Naive thymus-derived CD4-positive, alpha-beta T cell (primary cell): ENCODE measurements around the gene RMC1. TPM values are rescaled to one million over a fixed set of nuclear protein-coding genes. Genes with fewer than 3 reads are reported as not detected.
A peak's percentile ranks its signal among the peaks of the same experiment; 100 is the strongest.
"Not testable (repeated sequence)": the region's sequence is repeated elsewhere in the genome, so short reads cannot be mapped to it uniquely, and the experiment has no call there.

Experiments used
- ATAC-seq: fragments of 150-1000 bp; cut with Tn5 transposase; 2 replicates; pipeline ENCODE4 v1.10.0; 2021; ENCODE audit warnings: mild to moderate bottlenecking, moderate library complexity
- CTCF ChIA-PET: fragments of 350-600 bp; sonication (Branson Sonifier 250); formaldehyde crosslinking; loops from one replicate; lab custom pipeline; 2021; ENCODE audit warnings: antibody characterized with exemption; lab: Charles Lee
- POLR2A ChIA-PET: fragments of 350-600 bp; sonication (Branson Sonifier 250); formaldehyde crosslinking; loops from one replicate; lab custom pipeline; 2021; ENCODE audit warnings: antibody characterized with exemption, inconsistent platforms; lab: Charles Lee
- DNase-seq, 9 donors: peaks; one replicate each; pipeline versions ENCODE4 v3.0.0 to v3.0.0-alpha.2; 2020 to 2022; ENCODE audit warnings: mixed read lengths in 1 of 9
- H3K27ac ChIP-seq: one replicate; pipeline ENCODE4 v1.7.0; 2013; ENCODE audit warnings: mild to moderate bottlenecking, low read depth, low read length, moderate library complexity
- H3K27me3 ChIP-seq, 2 donors: one replicate each; pipeline ENCODE4 v1.7.0; 2013; ENCODE audit warnings: low read length in 2 of 2, mild to moderate bottlenecking in 2 of 2, moderate library complexity in 2 of 2; ENCODE audit not compliant: control insufficient read depth in 2 of 2, insufficient read depth in 2 of 2
- H3K36me3 ChIP-seq, 3 experiments: 1 replicate in 2 of 3; 2 replicates in 1 of 3; pipeline ENCODE4 v1.7.0; 2013; ENCODE audit warnings: low read length in 3 of 3, mild to moderate bottlenecking in 3 of 3, moderate library complexity in 1 of 3; ENCODE audit not compliant: insufficient read depth in 3 of 3, control insufficient read depth in 2 of 3
- H3K4me1 ChIP-seq, 2 donors: one replicate each; pipeline ENCODE4 v1.7.0; 2013; ENCODE audit warnings: low read length in 2 of 2, mild to moderate bottlenecking in 2 of 2, moderate library complexity in 1 of 2; ENCODE audit not compliant: control insufficient read depth in 2 of 2, insufficient read depth in 2 of 2
- H3K4me3 ChIP-seq: 2 replicates; pipeline ENCODE4 v1.7.0; 2013; ENCODE audit warnings: mild to moderate bottlenecking, low read length
- H3K9me3 ChIP-seq, 3 experiments: 1 replicate in 2 of 3; 2 replicates in 1 of 3; pipeline ENCODE4 v1.7.0; 2013; ENCODE audit warnings: low read length in 3 of 3; ENCODE audit not compliant: control insufficient read depth in 2 of 3
- H3K27ac Mint-ChIP-seq, 9 donors: one replicate each; pipeline ENCODE4 v1.8.0; 2020 to 2022; ENCODE audit warnings: mixed read lengths in 9 of 9, mild to moderate bottlenecking in 8 of 9, moderate library complexity in 5 of 9, inconsistent platforms in 2 of 9
- H3K27me3 Mint-ChIP-seq, 5 donors: one replicate each; pipeline ENCODE4 v1.8.0; 2021 to 2022; ENCODE audit warnings: mixed read lengths in 5 of 5, mild to moderate bottlenecking in 1 of 5
- H3K36me3 Mint-ChIP-seq, 5 donors: one replicate each; pipeline ENCODE4 v1.8.0; 2020 to 2022; ENCODE audit warnings: mixed read lengths in 5 of 5, mild to moderate bottlenecking in 3 of 5, inconsistent platforms in 1 of 5
- H3K4me1 Mint-ChIP-seq, 7 donors: one replicate each; pipeline ENCODE4 v1.8.0; 2020 to 2022; ENCODE audit warnings: mixed read lengths in 7 of 7, mild to moderate bottlenecking in 3 of 7, inconsistent platforms in 1 of 7
- H3K4me3 Mint-ChIP-seq, 10 donors: one replicate each; pipeline ENCODE4 v1.8.0; 2020 to 2022; ENCODE audit warnings: mild to moderate bottlenecking in 10 of 10, mixed read lengths in 10 of 10, moderate library complexity in 6 of 10, inconsistent platforms in 2 of 10
- H3K9me3 Mint-ChIP-seq, 11 donors: one replicate each; pipeline ENCODE4 v1.8.0; 2020 to 2022; ENCODE audit warnings: mixed read lengths in 11 of 11, mild to moderate bottlenecking in 4 of 11, inconsistent platforms in 1 of 11, moderate library complexity in 1 of 11
- intact Hi-C, 2 donors: fragments of 100-400 bp; cut with micrococcal nuclease; formaldehyde crosslinking; loops; one replicate each; pipeline ENCODE4 v1.15.1; 2023
- polyA plus RNA-seq, 2 donors: library from polyadenylated mRNA; unstranded; fragments of 300-500 nt; fragmentation: Illumina TruSeq; gene quantifications; one replicate each; pipeline ENCODE4 v1.2.3, GENCODE V29; 2021
- total RNA-seq, 6 experiments: library from RNA in 5 of 6; stranded (reverse) in 5 of 6; gene quantifications; 1 replicate in 5 of 6; 2 replicates in 1 of 6; pipeline ENCODE4 v1.2.3 and lab custom pipeline; 2021 to 2026

The RMC1 gene
- total and polyA plus RNA-seq, 7 experiments from 2014 or later = 23.1 to 59.7 (median 48.4) TPM

GRCh38 chr18:23479829-23480505 lies 23.3 kb upstream of the RMC1 start:
- Histone ChIP-seq H3K9me3 (no peaks in the 10 kb centered on the region), H3K4me1 (no peaks in the 10 kb centered on the region), H3K27ac (no peak overlapping the region), H3K4me3 (no peak overlapping the region), H3K27me3 (no peaks in the 10 kb centered on the region), H3K36me3 (peaks cover 7 to 65% (median 32%) of the 10 kb centered on the region in 3 experiments)
- Mint-ChIP-seq H3K4me3 (no peak overlapping the region), H3K4me1 (peaks cover 0 to 5% (median 0%) of the 10 kb centered on the region in 7 donors), H3K9me3 (no peaks in the 10 kb centered on the region), H3K27me3 (no peaks in the 10 kb centered on the region), H3K36me3 (peaks cover 0 to 37% (median 20%) of the 10 kb centered on the region in 5 donors), H3K27ac (peak overlapping the region in 3 of 9 donors; percentile 0 to 53 (median 43))
- DNase-seq = no peak
- POLR2A ChIA-PET = interaction anchor here (1.2 kb wide), 1 partner anchor 23 kb away, joined by 4 read pairs; no protein-coding TSS in a partner anchor
- CTCF ChIA-PET = interaction anchor here (0.6 kb wide), 1 partner anchor 513 kb away, joined by 3 read pairs; no protein-coding TSS in a partner anchor
- intact Hi-C loops = loop anchor here in 1 of 2 donors (2.0 kb wide), 1 partner anchor 17 kb away; no protein-coding TSS in a partner anchor
- peak; percentile 60 for ATAC-seq

- ATAC-seq (no peak), DNase-seq (no peak)
- H3K4me3 ChIP-seq = no peak overlapping the region
- H3K27me3 ChIP-seq = no peaks in the 10 kb centered on the region
- Mint-ChIP-seq H3K27me3 (no peaks in the 10 kb centered on the region), H3K4me1 (peaks cover 6 to 26% (median 23%) of the 10 kb centered on the region in 7 donors), H3K4me3 (no peak overlapping the region), H3K27ac (peak overlapping the region in 1 of 9 donors; percentile 84), H3K9me3 (no peaks in the 10 kb centered on the region), H3K36me3 (peaks cover 0 to 15% (median 8%) of the 10 kb centered on the region in 5 donors)
- ChIA-PET CTCF (no interaction called here), POLR2A (interaction anchor here (0.7 to 1.4 kb wide), 3 partner anchors 10 to 31 kb away, joined by 3 to 4 read pairs (median 3); partner anchors contain the start of gene RIOK3)
- no peaks in the 10 kb centered on the region for H3K9me3 ChIP-seq
- H3K27ac ChIP-seq = no peak overlapping the region
- H3K4me1 ChIP-seq = no peaks in the 10 kb centered on the region
- peaks cover 0 to 22% (median 6%) of the 10 kb centered on the region in 3 experiments for H3K36me3 ChIP-seq
- intact Hi-C loops = loop anchor here in 1 of 2 donors (5.0 kb wide), 1 partner anchor 32 kb away; the partner anchor contains the start of gene RIOK3
Observed at GRCh38 chr18:23484561-23485182, 18.6 kb upstream of the RMC1 start.

- Histone ChIP-seq H3K27ac (no peak overlapping the region), H3K4me1 (no peaks in the 10 kb centered on the region), H3K36me3 (peaks cover 0 to 15% (median 6%) of the 10 kb centered on the region in 3 experiments), H3K27me3 (no peaks in the 10 kb centered on the region), H3K9me3 (no peaks in the 10 kb centered on the region), H3K4me3 (no peak overlapping the region)
- CTCF ChIA-PET = no interaction called here
- Mint-ChIP-seq H3K36me3 (peaks cover 0 to 9% (median 5%) of the 10 kb centered on the region in 5 donors), H3K27me3 (no peaks in the 10 kb centered on the region), H3K9me3 (no peaks in the 10 kb centered on the region), H3K4me1 (peaks cover 6 to 29% (median 24%) of the 10 kb centered on the region in 7 donors), H3K4me3 (no peak overlapping the region), H3K27ac (no peak overlapping the region)
- intact Hi-C loops = loop anchor here in 1 of 2 donors (5.0 kb wide), 1 partner anchor 33 kb away; the partner anchor contains the start of gene RIOK3
- DNase-seq (no peak), ATAC-seq (no peak)
- POLR2A ChIA-PET = interaction anchor here (0.6 to 1.4 kb wide), 2 partner anchors 11 to 40 kb away, joined by 3 read pairs; no protein-coding TSS in a partner anchor
Observed at GRCh38 chr18:23485386-23485785, 17.9 kb upstream of the RMC1 start.

GRCh38 chr18:23487738-23488570 lies 15.4 kb upstream of the RMC1 start:
- DNase-seq = peak in 8 of 9 donors; percentile 32 to 62 (median 46)
- H3K36me3 ChIP-seq = no peaks in the 10 kb centered on the region
- intact Hi-C loops = loop anchor here (1.0 to 5.0 kb wide), 4 partner anchors 15 to 36 kb away; partner anchors contain the start of genes RIOK3 (in 2 of the 2) and RMC1 (in 2 of the 2)
- H3K9me3 ChIP-seq = no peaks in the 10 kb centered on the region
- peaks cover 0 to 2% (median 0%) of the 10 kb centered on the region in 11 donors for H3K9me3 Mint-ChIP-seq
- ATAC-seq = peak; percentile 75
- H3K36me3 Mint-ChIP-seq = peaks cover 0 to 4% (median 3%) of the 10 kb centered on the region in 5 donors
- CTCF ChIA-PET = interaction anchor here (0.7 to 1.8 kb wide), 6 partner anchors 10 to 103 kb away, joined by 3 to 16 read pairs (median 3); partner anchors contain the start of gene RMC1
- peaks cover 6 to 29% (median 24%) of the 10 kb centered on the region in 7 donors for H3K4me1 Mint-ChIP-seq
- H3K4me3 ChIP-seq = peak overlapping the region; percentile 46
- H3K27me3 ChIP-seq = no peaks in the 10 kb centered on the region
- POLR2A ChIA-PET = interaction anchor here (0.8 to 2.5 kb wide), 5 partner anchors 11 to 379 kb away, joined by 3 to 17 read pairs (median 11); partner anchors contain the start of genes RIOK3 and RMC1
- H3K27ac ChIP-seq = peak overlapping the region; percentile 67
- H3K27me3 Mint-ChIP-seq = no peaks in the 10 kb centered on the region
- H3K4me3 Mint-ChIP-seq = peak overlapping the region; percentile 69 to 90 (median 78)
- peak overlapping the region; percentile 78 to 93 (median 92) for H3K27ac Mint-ChIP-seq
- H3K4me1 ChIP-seq = no peaks in the 10 kb centered on the region

- H3K27me3 Mint-ChIP-seq, POLR2A ChIA-PET, H3K36me3 ChIP-seq, H3K4me3 Mint-ChIP-seq, DNase-seq, H3K9me3 ChIP-seq, H3K4me1 ChIP-seq, H3K36me3 Mint-ChIP-seq, H3K9me3 Mint-ChIP-seq, CTCF ChIA-PET, H3K27me3 ChIP-seq, H3K27ac ChIP-seq, H3K27ac Mint-ChIP-seq, ATAC-seq, H3K4me3 ChIP-seq: not testable (repeated sequence)
- intact Hi-C loops = loop anchor here in 1 of 2 donors (2.0 to 5.0 kb wide), 2 partner anchors 13 to 37 kb away; partner anchors contain the start of genes RIOK3 and RMC1
- H3K4me1 Mint-ChIP-seq = peaks cover 6 to 29% (median 22%) of the 10 kb centered on the region in 7 donors
Observed at GRCh38 chr18:23489586-23489985, 13.7 kb upstream of the RMC1 start.
